RWPE1 (cell line): ENCODE measurements around the gene DLGAP5.

ENCODE experiments used
- CTCF ChIA-PET: fragments of 350-600 bp; sonication (Branson Sonifier 250); formaldehyde crosslinking; extraction: SDS; loops from one replicate; lab custom pipeline; 2021; lab: Yijun Ruan, JAX
- POLR2A ChIA-PET: fragments of 400-600 bp; formaldehyde crosslinking; extraction: SDS; loops from one replicate; lab custom pipeline; 2020; ENCODE audit warnings: antibody characterized with exemption; ENCODE audit not compliant: low non-redundant PET; lab: Yijun Ruan, JAX
- DNase-seq: peaks from one replicate; pipeline ENCODE4 v3.0.0; 2012; ENCODE audit warnings: low spot score
- H3K27ac ChIP-seq: fragments of 450-650 bp; 2 replicates; pipeline ENCODE4 v1.5.1; 2017
- CTCF ChIP-seq: fragments of 450-650 bp; conservative IDR thresholded peaks from 2 replicates; pipeline ENCODE4 v1.5.1; 2017; ENCODE audit warnings: low read depth, mild to moderate bottlenecking

DLGAP5 gene

DNA sequence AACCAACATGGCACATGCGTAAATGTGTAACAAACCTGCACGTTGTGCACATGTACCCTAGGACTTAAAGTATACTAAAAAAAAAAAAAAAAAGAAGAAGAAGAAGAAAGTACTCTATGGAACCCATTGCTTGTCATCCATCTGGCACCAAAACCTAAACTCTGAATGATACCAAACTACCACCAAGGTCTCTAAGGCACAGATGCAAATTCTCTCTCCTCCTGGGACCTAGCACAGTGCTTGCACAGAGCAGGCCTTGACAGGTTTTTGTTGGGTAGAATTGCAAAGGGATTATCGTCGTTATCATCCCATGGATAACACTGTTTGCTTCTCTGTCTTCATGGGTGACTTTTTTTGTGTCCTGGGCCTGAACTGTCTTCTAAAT lies 75.5 kb downstream of the DLGAP5 start:
- no peak for DNase-seq
- no peak overlapping the region for H3K27ac ChIP-seq
- CTCF ChIA-PET: no interaction called here
- POLR2A ChIA-PET: no interaction called here
- no peak for TF ChIP-seq CTCF

GRCh38 chr14:55115460-55115859 lies 75.9 kb downstream of the DLGAP5 start:
- no peak for TF ChIP-seq CTCF
- ChIA-PET CTCF (no interaction called here), POLR2A (no interaction called here)
- no peak overlapping the region for H3K27ac ChIP-seq
- DNase-seq: no peak

- DNase-seq: no peak
- no peak overlapping the region for H3K27ac ChIP-seq
- POLR2A ChIA-PET: no interaction called here
- CTCF ChIA-PET: no interaction called here
- no peak for TF ChIP-seq CTCF
Observed at GRCh38 chr14:55114720-55115119, 76.7 kb downstream of the DLGAP5 start.

GRCh38 chr14:55111122-55111708 lies 80.2 kb downstream of the DLGAP5 start:
- no peak overlapping the region for H3K27ac ChIP-seq
- no peak for TF ChIP-seq CTCF
- CTCF ChIA-PET: interaction anchor here (1.1 kb wide), 1 partner anchor 21 kb away, joined by 4 read pairs; no protein-coding TSS in a partner anchor
- POLR2A ChIA-PET: interaction anchor here (0.6 kb wide), 1 partner anchor 13 kb away, joined by 3 read pairs; no protein-coding TSS in a partner anchor
- DNase-seq: no peak

DNA sequence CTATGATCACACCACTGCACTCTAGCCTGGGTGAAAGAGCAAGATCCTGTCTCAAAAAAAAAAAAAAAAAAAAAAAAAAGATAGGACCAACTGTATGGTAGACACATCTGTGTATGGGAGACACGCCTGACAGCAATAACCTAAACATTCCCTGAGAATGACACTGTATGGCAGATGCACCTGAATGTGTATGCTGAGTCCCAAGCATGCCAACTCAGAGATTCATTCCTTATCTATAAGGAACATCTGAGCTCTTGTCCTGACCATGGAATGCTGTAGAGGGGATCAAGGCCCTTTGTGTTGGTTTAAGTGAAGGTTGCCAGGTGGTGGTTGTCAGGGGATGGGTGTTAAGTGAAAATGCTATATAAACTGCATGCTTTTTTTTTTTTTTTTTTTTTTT lies 81.5 kb downstream of the DLGAP5 start:
- CTCF ChIA-PET: no interaction called here
- POLR2A ChIA-PET: no interaction called here
- no peak for TF ChIP-seq CTCF
- H3K27ac ChIP-seq: no peak overlapping the region
- DNase-seq: no peak

DNA sequence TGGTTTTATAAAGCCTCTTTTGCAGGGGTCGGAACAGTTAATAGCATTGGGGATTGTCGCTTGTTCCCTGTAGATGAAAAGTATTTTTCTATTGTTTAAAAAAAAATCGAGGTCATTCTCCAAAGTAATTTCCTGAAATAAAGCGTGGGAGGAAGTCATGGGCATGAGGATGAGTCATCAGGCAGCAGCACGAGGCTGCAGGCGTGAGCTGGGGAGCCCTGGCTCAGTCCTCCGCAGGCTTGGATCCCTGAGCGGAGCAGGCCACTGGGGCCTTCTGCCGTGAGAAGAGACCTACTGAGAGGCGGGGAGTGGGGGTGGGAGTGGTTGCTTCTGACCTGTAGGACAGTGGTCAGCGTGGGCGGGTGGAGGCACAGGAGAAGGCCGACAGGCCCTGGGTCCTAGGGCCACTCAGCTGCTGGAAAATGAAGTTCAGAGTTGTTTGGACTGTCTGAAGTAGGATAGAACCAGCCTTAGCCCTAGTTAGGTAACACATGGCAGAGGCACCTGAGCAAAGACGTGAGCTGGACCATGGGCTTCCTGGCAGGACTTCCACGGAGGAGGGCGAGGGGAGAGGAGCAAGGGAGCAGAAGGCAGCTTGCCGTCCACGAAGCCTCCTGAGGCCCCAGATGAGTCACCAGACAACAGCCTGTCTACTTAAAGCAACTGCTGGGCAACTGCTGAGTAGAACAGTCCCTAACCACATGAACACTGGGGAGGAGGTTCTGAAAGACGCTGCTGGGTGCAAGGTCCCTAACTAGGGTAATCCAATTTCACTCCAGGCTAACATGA lies 83.4 kb downstream of the DLGAP5 start:
- peak overlapping the region; percentile 90 for H3K27ac ChIP-seq
- TF ChIP-seq CTCF: no peak
- peak; percentile 90 for DNase-seq
- ChIA-PET CTCF (interaction anchor here (0.9 to 1.2 kb wide), 2 partner anchors 53 to 57 kb away, joined by 3 to 7 read pairs; partner anchors contain the start of gene MAPK1IP1L), POLR2A (interaction anchor here (1.7 kb wide), 1 partner anchor 21 kb away, joined by 7 read pairs; the partner anchor contains the start of gene LGALS3)
